ENCODE measurements around the gene OR10P1. TPM values are rescaled to one million over a fixed set of nuclear protein-coding genes. Genes with fewer than 3 reads are reported as not detected.

OR10P1 gene
- total RNA-seq, 1 donor from 2014 or later = not detected

- Histone ChIP-seq H3K4me3 (peak overlapping the region; percentile 45), H3K4me1 (peaks cover 7% of the 10 kb centered on the region), H3K9me3 (ENCODE audit: low read depth) (no peaks in the 10 kb centered on the region), H3K27me3 (no peaks in the 10 kb centered on the region), H3K36me3 (no peaks in the 10 kb centered on the region), H4K20me1 (ENCODE audit: low read depth) (no peaks in the 10 kb centered on the region), H3F3A (ENCODE audit: low read depth) (peaks cover 3% of the 10 kb centered on the region), H2AFZ (replicated peaks) (peak overlapping the region; percentile 99), H3K27ac (no peak overlapping the region), H3K79me2 (ENCODE audit: low read depth) (no peaks in the 10 kb centered on the region), H3K4me2 (peak overlapping the region; percentile 84), H3K9ac (no peak overlapping the region)
- peaks cover 13% of the 10 kb centered on the region for H3K4me1 Mint-ChIP-seq
- no peaks in the 10 kb centered on the region for H3K36me3 Mint-ChIP-seq
- peak; percentile 89 for DNase-seq (ENCODE audit: low spot score)
- H3K27ac Mint-ChIP-seq = peak overlapping the region; percentile 86
- no peaks in the 10 kb centered on the region for H3K27me3 Mint-ChIP-seq (ENCODE audit: insufficient read depth, low read depth)
- TF ChIP-seq EZH2phosphoT487 (IDR thresholded peaks at IDR 0.05) = no peak
- TF ChIP-seq CTCF (IDR thresholded peaks at IDR 0.05) = peak; percentile 58
- no peak overlapping the region for H3K4me3 Mint-ChIP-seq
- no peaks in the 10 kb centered on the region for H3K9me3 Mint-ChIP-seq
Measured at GRCh38 chr12:55681142-55682077, 44.7 kb downstream of the OR10P1 start.

GRCh38 chr12:55682087-55682796 lies 45.5 kb downstream of the OR10P1 start:
- Histone ChIP-seq H3K36me3 (no peaks in the 10 kb centered on the region), H3K4me1 (peaks cover 7% of the 10 kb centered on the region), H3K27ac (no peak overlapping the region), H3F3A (ENCODE audit: low read depth) (peaks cover 3% of the 10 kb centered on the region), H3K79me2 (ENCODE audit: low read depth) (no peaks in the 10 kb centered on the region), H3K4me3 (peak overlapping the region; percentile 45), H3K4me2 (peak overlapping the region; percentile 84), H4K20me1 (ENCODE audit: low read depth) (no peaks in the 10 kb centered on the region), H3K27me3 (no peaks in the 10 kb centered on the region), H3K9me3 (ENCODE audit: low read depth) (no peaks in the 10 kb centered on the region), H2AFZ (replicated peaks) (peak overlapping the region; percentile 99), H3K9ac (no peak overlapping the region)
- Mint-ChIP-seq H3K4me3 (no peak overlapping the region), H3K27me3 (ENCODE audit: insufficient read depth, low read depth) (no peaks in the 10 kb centered on the region), H3K9me3 (no peaks in the 10 kb centered on the region), H3K36me3 (peaks cover 4% of the 10 kb centered on the region), H3K4me1 (peaks cover 13% of the 10 kb centered on the region), H3K27ac (no peak overlapping the region)
- TF ChIP-seq EZH2 (IDR thresholded peaks at IDR 0.05) = no peak
- no peak for TF ChIP-seq CTCF (IDR thresholded peaks at IDR 0.05)
- no peak for TF ChIP-seq EZH2phosphoT487 (IDR thresholded peaks at IDR 0.05)
- no peak for DNase-seq (ENCODE audit: low spot score)

- TF ChIP-seq EZH2 (IDR thresholded peaks at IDR 0.05) = no peak
- no peak for TF ChIP-seq CTCF (IDR thresholded peaks at IDR 0.05)
- TF ChIP-seq EZH2phosphoT487 (IDR thresholded peaks at IDR 0.05) = no peak
- Histone ChIP-seq H3K79me2 (ENCODE audit: low read depth) (no peaks in the 10 kb centered on the region), H4K20me1 (ENCODE audit: low read depth) (no peaks in the 10 kb centered on the region), H3K27ac (no peak overlapping the region), H3K36me3 (no peaks in the 10 kb centered on the region), H3K27me3 (no peaks in the 10 kb centered on the region), H3F3A (ENCODE audit: low read depth) (peaks cover 3% of the 10 kb centered on the region), H2AFZ (replicated peaks) (no peak overlapping the region), H3K4me3 (no peak overlapping the region), H3K4me1 (peaks cover 7% of the 10 kb centered on the region), H3K9me3 (ENCODE audit: low read depth) (no peaks in the 10 kb centered on the region), H3K9ac (no peak overlapping the region), H3K4me2 (no peak overlapping the region)
- H3K4me1 Mint-ChIP-seq = peaks cover 13% of the 10 kb centered on the region
- H3K4me3 Mint-ChIP-seq = no peak overlapping the region
- H3K36me3 Mint-ChIP-seq = peaks cover 4% of the 10 kb centered on the region
- H3K27ac Mint-ChIP-seq = no peak overlapping the region
- no peaks in the 10 kb centered on the region for H3K27me3 Mint-ChIP-seq (ENCODE audit: insufficient read depth, low read depth)
- DNase-seq (ENCODE audit: low spot score) = no peak
- no peaks in the 10 kb centered on the region for H3K9me3 Mint-ChIP-seq
Measured at GRCh38 chr12:55683676-55684075, 47.0 kb downstream of the OR10P1 start.
